ENCODE measurements around the gene RGL4.

Gene RGL4

GRCh38 chr22:23681026-23681809 is 9.6 kb upstream of the RGL4 start:
- Histone ChIP-seq H3K14ac (ENCODE audit: low read length in 2 of 2) (no peak overlapping the region), H2BK12ac (ENCODE audit: low read length in 2 of 2) (no peak overlapping the region), H3K4me3 (ENCODE audit: insufficient read depth in 1 of 2, low read depth in 1 of 2, low read length in 2 of 2) (no peak overlapping the region), H3K9me3 (ENCODE audit: control insufficient read depth, low read length) (no peaks in the 10 kb centered on the region), H2BK15ac (ENCODE audit: low read depth, poor library complexity, severe bottlenecking) (no peak overlapping the region), H2AK5ac (ENCODE audit: low read length, severe bottlenecking) (no peak overlapping the region), H4K8ac (ENCODE audit: low read length) (no peak overlapping the region), H3K27me3 (ENCODE audit: control insufficient read depth in 1 of 2, insufficient read depth in 1 of 2, low read length in 2 of 2) (no peaks in the 10 kb centered on the region), H3K4ac (ENCODE audit: low read depth in 1 of 2, low read length in 2 of 2) (no peak overlapping the region), H3K4me2 (ENCODE audit: low read length, poor library complexity, severe bottlenecking) (no peak overlapping the region), H4K91ac (ENCODE audit: low read length) (no peak overlapping the region), H3K9ac (ENCODE audit: low read length) (no peak overlapping the region), H3K79me1 (replicated peaks; ENCODE audit: low read length, poor library complexity, severe bottlenecking) (peaks cover 2% of the 10 kb centered on the region), H3K23ac (ENCODE audit: low read length in 2 of 2) (no peak overlapping the region), H3K18ac (ENCODE audit: low read depth in 1 of 2, low read length in 2 of 2) (no peak overlapping the region), H3K4me1 (ENCODE audit: control insufficient read depth, insufficient read depth, low read depth, low read length) (peaks cover 5% of the 10 kb centered on the region), H2BK5ac (ENCODE audit: low read depth, low read length, poor library complexity, severe bottlenecking) (no peak overlapping the region), H3K27ac (ENCODE audit: low read length, poor library complexity, severe bottlenecking) (no peak overlapping the region), H2BK120ac (ENCODE audit: low read depth, low read length) (no peak overlapping the region), H3K36me3 (ENCODE audit: control insufficient read depth in 1 of 2, insufficient read depth in 2 of 2, low read depth in 1 of 2, low read length in 2 of 2) (peaks cover 11 to 14% of the 10 kb centered on the region in 2 experiments), H2AFZ (ENCODE audit: low read depth, low read length) (no peak overlapping the region)
- DNase-seq = no peak
- WGBS = 96% methylated on average over 5 of the region's 5 CpGs

DNA sequence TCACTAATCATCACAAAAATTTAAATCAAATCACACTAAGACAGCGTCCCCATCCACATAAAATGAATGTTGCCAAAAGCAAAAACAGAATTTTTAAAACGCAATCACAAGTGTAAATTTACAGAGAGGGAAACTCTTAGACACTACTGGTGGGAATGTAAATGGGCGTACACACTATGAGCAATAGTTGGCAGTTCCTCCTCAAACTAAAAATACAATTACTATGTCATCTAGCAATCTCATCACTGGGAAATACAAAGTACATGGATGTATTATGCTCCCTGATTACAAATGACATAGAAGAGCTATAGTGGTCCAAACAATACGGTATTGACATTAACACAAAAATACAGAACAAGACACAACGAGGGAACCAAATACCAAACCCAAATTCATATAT is 8.7 kb upstream of the RGL4 start:
- H2BK15ac ChIP-seq (ENCODE audit: low read depth, poor library complexity, severe bottlenecking) = no peak overlapping the region
- H3K36me3 ChIP-seq (ENCODE audit: control insufficient read depth in 1 of 2, insufficient read depth in 2 of 2, low read depth in 1 of 2, low read length in 2 of 2) = peaks cover 11 to 14% of the 10 kb centered on the region in 2 experiments
- no peak overlapping the region for H3K9ac ChIP-seq (ENCODE audit: low read length)
- no peaks in the 10 kb centered on the region for H3K9me3 ChIP-seq (ENCODE audit: control insufficient read depth, low read length)
- no peak overlapping the region for H2BK12ac ChIP-seq (ENCODE audit: low read length in 2 of 2)
- 95% methylated on average over 2 of the region's 5 CpGs for WGBS
- H3K79me1 ChIP-seq (replicated peaks; ENCODE audit: low read length, poor library complexity, severe bottlenecking) = peaks cover 2% of the 10 kb centered on the region
- H4K91ac ChIP-seq (ENCODE audit: low read length) = no peak overlapping the region
- no peak for DNase-seq
- H2BK120ac ChIP-seq (ENCODE audit: low read depth, low read length) = no peak overlapping the region
- H3K27ac ChIP-seq (ENCODE audit: low read length, poor library complexity, severe bottlenecking) = no peak overlapping the region
- no peak overlapping the region for H2AK5ac ChIP-seq (ENCODE audit: low read length, severe bottlenecking)
- no peak overlapping the region for H2AFZ ChIP-seq (ENCODE audit: low read depth, low read length)
- no peak overlapping the region for H2BK5ac ChIP-seq (ENCODE audit: low read depth, low read length, poor library complexity, severe bottlenecking)
- H3K18ac ChIP-seq (ENCODE audit: low read depth in 1 of 2, low read length in 2 of 2) = no peak overlapping the region
- no peak overlapping the region for H4K8ac ChIP-seq (ENCODE audit: low read length)
- no peaks in the 10 kb centered on the region for H3K27me3 ChIP-seq (ENCODE audit: control insufficient read depth in 1 of 2, insufficient read depth in 1 of 2, low read length in 2 of 2)
- H3K4ac ChIP-seq (ENCODE audit: low read depth in 1 of 2, low read length in 2 of 2) = no peak overlapping the region
- no peak overlapping the region for H3K14ac ChIP-seq (ENCODE audit: low read length in 2 of 2)
- no peak overlapping the region for H3K4me3 ChIP-seq (ENCODE audit: insufficient read depth in 1 of 2, low read depth in 1 of 2, low read length in 2 of 2)
- H3K4me1 ChIP-seq (ENCODE audit: control insufficient read depth, insufficient read depth, low read depth, low read length) = peaks cover 5% of the 10 kb centered on the region
- H3K4me2 ChIP-seq (ENCODE audit: low read length, poor library complexity, severe bottlenecking) = no peak overlapping the region
- no peak overlapping the region for H3K23ac ChIP-seq (ENCODE audit: low read length in 2 of 2)

GRCh38 chr22:23682827-23683355 is 7.9 kb upstream of the RGL4 start:
- Histone ChIP-seq H2BK5ac (ENCODE audit: low read depth, low read length, poor library complexity, severe bottlenecking) (no peak overlapping the region), H4K91ac (ENCODE audit: low read length) (no peak overlapping the region), H3K14ac (ENCODE audit: low read length in 2 of 2) (no peak overlapping the region), H2BK12ac (ENCODE audit: low read length in 2 of 2) (no peak overlapping the region), H2AK5ac (ENCODE audit: low read length, severe bottlenecking) (no peak overlapping the region), H3K18ac (ENCODE audit: low read depth in 1 of 2, low read length in 2 of 2) (no peak overlapping the region), H3K4me3 (ENCODE audit: insufficient read depth in 1 of 2, low read depth in 1 of 2, low read length in 2 of 2) (no peak overlapping the region), H3K27ac (ENCODE audit: low read length, poor library complexity, severe bottlenecking) (no peak overlapping the region), H4K8ac (ENCODE audit: low read length) (no peak overlapping the region), H2BK120ac (ENCODE audit: low read depth, low read length) (no peak overlapping the region), H3K79me1 (replicated peaks; ENCODE audit: low read length, poor library complexity, severe bottlenecking) (peaks cover 2% of the 10 kb centered on the region), H3K23ac (ENCODE audit: low read length in 2 of 2) (no peak overlapping the region), H3K9me3 (ENCODE audit: control insufficient read depth, low read length) (no peaks in the 10 kb centered on the region), H3K4ac (ENCODE audit: low read depth in 1 of 2, low read length in 2 of 2) (no peak overlapping the region), H3K36me3 (ENCODE audit: control insufficient read depth in 1 of 2, insufficient read depth in 2 of 2, low read depth in 1 of 2, low read length in 2 of 2) (peaks cover 8 to 14% of the 10 kb centered on the region in 2 experiments), H2BK15ac (ENCODE audit: low read depth, poor library complexity, severe bottlenecking) (no peak overlapping the region), H3K9ac (ENCODE audit: low read length) (no peak overlapping the region), H2AFZ (ENCODE audit: low read depth, low read length) (no peak overlapping the region), H3K4me1 (ENCODE audit: control insufficient read depth, insufficient read depth, low read depth, low read length) (no peaks in the 10 kb centered on the region), H3K27me3 (ENCODE audit: control insufficient read depth in 1 of 2, insufficient read depth in 1 of 2, low read length in 2 of 2) (no peaks in the 10 kb centered on the region), H3K4me2 (ENCODE audit: low read length, poor library complexity, severe bottlenecking) (no peak overlapping the region)
- no peak for DNase-seq
- WGBS = 84% methylated on average over 4 of the region's 4 CpGs

DNA sequence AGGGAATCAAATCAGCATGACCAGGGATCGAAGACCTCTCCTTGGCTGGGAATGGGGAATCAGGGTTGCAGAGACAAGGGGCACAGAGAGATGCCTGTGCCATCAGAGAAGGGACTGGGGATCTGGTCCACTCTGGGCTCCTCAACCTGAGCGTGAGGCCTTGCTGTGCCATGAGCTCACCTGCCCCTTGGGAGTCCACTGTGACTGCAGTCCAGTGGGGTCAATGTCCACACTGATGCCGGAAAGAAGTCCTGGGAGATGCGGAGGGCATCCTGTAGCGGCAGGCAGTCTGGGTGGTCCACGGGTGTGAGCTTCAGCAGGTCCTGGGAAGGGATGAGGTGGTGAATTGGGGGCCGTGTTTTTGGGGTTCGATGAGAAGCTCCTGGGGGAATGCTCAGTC is 7.3 kb upstream of the RGL4 start:
- DNase-seq = no peak
- no peaks in the 10 kb centered on the region for H3K4me1 ChIP-seq (ENCODE audit: control insufficient read depth, insufficient read depth, low read depth, low read length)
- H3K4me2 ChIP-seq (ENCODE audit: low read length, poor library complexity, severe bottlenecking) = no peak overlapping the region
- no peak overlapping the region for H2BK120ac ChIP-seq (ENCODE audit: low read depth, low read length)
- 98% methylated on average over 8 of the region's 8 CpGs for WGBS
- H2BK15ac ChIP-seq (ENCODE audit: low read depth, poor library complexity, severe bottlenecking) = no peak overlapping the region
- no peak overlapping the region for H3K9ac ChIP-seq (ENCODE audit: low read length)
- H3K14ac ChIP-seq (ENCODE audit: low read length in 2 of 2) = no peak overlapping the region
- peaks cover 11 to 18% of the 10 kb centered on the region in 2 experiments for H3K36me3 ChIP-seq (ENCODE audit: control insufficient read depth in 1 of 2, insufficient read depth in 2 of 2, low read depth in 1 of 2, low read length in 2 of 2)
- H3K4ac ChIP-seq (ENCODE audit: low read depth in 1 of 2, low read length in 2 of 2) = no peak overlapping the region
- no peaks in the 10 kb centered on the region for H3K9me3 ChIP-seq (ENCODE audit: control insufficient read depth, low read length)
- no peak overlapping the region for H2AFZ ChIP-seq (ENCODE audit: low read depth, low read length)
- no peak overlapping the region for H2BK12ac ChIP-seq (ENCODE audit: low read length in 2 of 2)
- peaks cover 3% of the 10 kb centered on the region for H3K79me1 ChIP-seq (replicated peaks; ENCODE audit: low read length, poor library complexity, severe bottlenecking)
- H4K91ac ChIP-seq (ENCODE audit: low read length) = no peak overlapping the region
- no peak overlapping the region for H3K4me3 ChIP-seq (ENCODE audit: insufficient read depth in 1 of 2, low read depth in 1 of 2, low read length in 2 of 2)
- no peaks in the 10 kb centered on the region for H3K27me3 ChIP-seq (ENCODE audit: control insufficient read depth in 1 of 2, insufficient read depth in 1 of 2, low read length in 2 of 2)
- no peak overlapping the region for H2AK5ac ChIP-seq (ENCODE audit: low read length, severe bottlenecking)
- H3K27ac ChIP-seq (ENCODE audit: low read length, poor library complexity, severe bottlenecking) = no peak overlapping the region
- H4K8ac ChIP-seq (ENCODE audit: low read length) = no peak overlapping the region
- H3K18ac ChIP-seq (ENCODE audit: low read depth in 1 of 2, low read length in 2 of 2) = no peak overlapping the region
- no peak overlapping the region for H2BK5ac ChIP-seq (ENCODE audit: low read depth, low read length, poor library complexity, severe bottlenecking)
- no peak overlapping the region for H3K23ac ChIP-seq (ENCODE audit: low read length in 2 of 2)

Measured in mesenchymal stem cell (in vitro differentiated cells and primary cell).